Right atrium auricular region (tissue), 2 donors: ENCODE measurements around the gene NOL4L. TPM values are rescaled to one million over a fixed set of nuclear protein-coding genes. Genes with fewer than 3 reads are reported as not detected.

Experiments used
- DNase-seq: peaks from one replicate; pipeline ENCODE4 v3.0.0-alpha.2; 2019; ENCODE audit warnings: low spot score
- H3K27ac ChIP-seq, 2 donors: fragments of 200-600 bp; sonication (generic); 1 replicate in 1 of 2; 2 replicates in 1 of 2; pipeline ENCODE4 v1.5.1; 2016 to 2019
- H3K27me3 ChIP-seq, 2 donors: fragments of 200-600 bp; sonication (generic); one replicate each; pipeline versions ENCODE4 v1.5.1 to v1.6.0; 2017 to 2019
- H3K36me3 ChIP-seq: fragments of 200-600 bp; sonication (generic); one replicate; pipeline ENCODE4 v1.5.1; 2016
- H3K4me1 ChIP-seq, 2 donors: fragments of 200-600 bp; sonication (generic); one replicate each; pipeline versions ENCODE4 v1.5.1 to v1.6.0; 2017 to 2019
- H3K4me3 ChIP-seq, 2 donors: fragments of 200-600 bp; sonication (generic); 1 replicate in 1 of 2; 2 replicates in 1 of 2; pipeline ENCODE4 v1.5.1; 2017 to 2019; ENCODE audit warnings: mild to moderate bottlenecking in 1 of 2, moderate library complexity in 1 of 2
- H3K9me3 ChIP-seq, 2 donors: fragments of 200-600 bp; sonication (generic); one replicate each; pipeline ENCODE4 v1.5.1; 2019
- CTCF ChIP-seq, 2 donors: fragments of 200-600 bp; sonication (generic); IDR thresholded peaks; one replicate each; pipeline ENCODE4 v1.5.1; 2019; ENCODE audit warnings: antibody characterized with exemption in 2 of 2
- total RNA-seq, 2 donors: library from RNA; depleted of rRNA; stranded (reverse); fragments of >200 nt; gene quantifications; one replicate each; pipeline ENCODE4 v1.1.0, GENCODE V29; 2016

Gene NOL4L
- total RNA-seq, 2 donors from 2014 or later: 7.6 to 10.4 TPM

- DNase-seq: no peak
- no peak for TF ChIP-seq CTCF (IDR thresholded peaks at IDR 0.05)
- Histone ChIP-seq H3K36me3 (no peaks in the 10 kb centered on the region), H3K4me1 (no peaks in the 10 kb centered on the region), H3K9me3 (no peaks in the 10 kb centered on the region), H3K27me3 (no peaks in the 10 kb centered on the region), H3K27ac (no peak overlapping the region), H3K4me3 (no peak overlapping the region)
Measured at GRCh38 chr20:32619586-32619985, 34.5 kb upstream of the NOL4L start.

- TF ChIP-seq CTCF (IDR thresholded peaks at IDR 0.05): no peak
- Histone ChIP-seq H3K27me3 (no peaks in the 10 kb centered on the region), H3K4me1 (no peaks in the 10 kb centered on the region), H3K9me3 (no peaks in the 10 kb centered on the region), H3K36me3 (no peaks in the 10 kb centered on the region), H3K27ac (no peak overlapping the region), H3K4me3 (no peak overlapping the region)
- DNase-seq: no peak
Measured at GRCh38 chr20:32614772-32615171, 29.6 kb upstream of the NOL4L start.

- Histone ChIP-seq H3K4me1 (no peaks in the 10 kb centered on the region), H3K4me3 (no peak overlapping the region), H3K9me3 (no peaks in the 10 kb centered on the region), H3K36me3 (no peaks in the 10 kb centered on the region), H3K27ac (no peak overlapping the region), H3K27me3 (no peaks in the 10 kb centered on the region)
- no peak for TF ChIP-seq CTCF (IDR thresholded peaks at IDR 0.05)
- DNase-seq: no peak
Measured at GRCh38 chr20:32614303-32614702, 29.2 kb upstream of the NOL4L start.

- DNase-seq: no peak
- no peak for TF ChIP-seq CTCF (IDR thresholded peaks at IDR 0.05)
- Histone ChIP-seq H3K27me3 (no peaks in the 10 kb centered on the region), H3K36me3 (no peaks in the 10 kb centered on the region), H3K9me3 (no peaks in the 10 kb centered on the region), H3K4me3 (no peak overlapping the region), H3K4me1 (no peaks in the 10 kb centered on the region), H3K27ac (no peak overlapping the region)
Measured at GRCh38 chr20:32613192-32614053, 28.3 kb upstream of the NOL4L start.

- no peak for TF ChIP-seq CTCF (IDR thresholded peaks at IDR 0.05)
- no peak overlapping the region for H3K27ac ChIP-seq
- no peaks in the 10 kb centered on the region for H3K27me3 ChIP-seq
- no peaks in the 10 kb centered on the region for H3K4me1 ChIP-seq
- H3K9me3 ChIP-seq: no peaks in the 10 kb centered on the region
- no peaks in the 10 kb centered on the region for H3K36me3 ChIP-seq
- DNase-seq: no peak
- H3K4me3 ChIP-seq: no peak overlapping the region
Measured at GRCh38 chr20:32612351-32613191, 27.4 kb upstream of the NOL4L start.
